GM19463 (cell line): ENCODE results near the gene WNK2.

Source experiments
- ATAC-seq: cut with Tn5 transposase; IDR thresholded peaks from one replicate; pipeline ENCODE4 v1.9.1; 2021; ENCODE audit warnings: mild to moderate bottlenecking, moderate library complexity; ENCODE audit not compliant: unreplicated experiment

The WNK2 gene

DNA sequence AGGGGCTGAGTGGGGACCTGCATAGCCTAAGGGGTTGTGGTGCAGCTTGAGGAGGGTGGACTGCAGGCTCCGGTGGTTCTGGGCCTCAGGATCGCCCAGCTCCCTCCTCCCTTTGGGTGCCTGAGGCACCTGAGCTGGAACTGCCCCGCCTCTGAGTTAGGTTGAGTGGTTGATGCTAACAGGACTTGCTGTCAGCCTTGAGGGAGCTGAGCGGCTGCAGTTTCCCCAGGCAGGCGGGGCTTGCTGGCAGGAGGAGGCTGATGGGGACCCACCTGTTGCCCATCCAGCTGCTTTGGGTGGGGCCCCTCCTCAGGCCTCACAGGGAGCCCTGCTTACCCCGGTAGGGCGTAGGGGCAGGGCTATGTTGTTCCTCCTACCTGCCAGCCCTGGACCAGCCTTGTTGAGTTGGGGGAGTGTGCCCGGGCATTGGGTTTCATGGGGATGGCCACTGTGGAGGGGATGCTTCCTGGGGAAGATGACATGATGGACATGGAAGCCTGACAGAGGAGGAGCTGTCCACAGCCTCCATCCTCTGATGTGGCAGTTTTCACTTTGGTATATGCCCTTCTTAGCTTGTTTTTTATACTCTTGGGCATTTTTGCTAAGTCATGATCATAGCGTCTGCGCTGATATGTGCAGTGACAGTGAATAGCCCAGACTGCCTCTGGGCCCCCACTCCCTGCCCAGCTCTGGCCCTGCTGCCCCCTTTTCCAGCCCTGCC, 14.3 kb downstream of the WNK2 start:
- ATAC-seq: no peak

GRCh38 chr9:93198838-93199625, 15.1 kb downstream of the WNK2 start:
- no peak for ATAC-seq

DNA sequence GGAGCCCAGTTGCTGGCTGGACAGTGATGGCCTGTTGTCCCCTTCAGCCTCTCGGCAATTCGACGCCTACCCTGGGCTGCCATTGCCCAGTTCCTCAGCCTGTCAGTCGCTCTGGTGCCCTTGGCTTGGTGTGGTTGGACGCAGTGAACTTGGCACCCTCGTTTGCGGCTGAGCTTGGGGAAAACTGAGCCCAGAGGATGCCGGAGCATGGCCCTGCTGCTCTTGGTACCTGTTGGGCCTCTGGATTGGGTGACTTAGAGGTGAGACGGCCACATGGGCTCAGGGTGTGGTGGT, 16.5 kb downstream of the WNK2 start:
- no peak for ATAC-seq

- no peak for ATAC-seq
Observed at GRCh38 chr9:93200989-93201334, 17.0 kb downstream of the WNK2 start.

- ATAC-seq: no peak
Observed at GRCh38 chr9:93203026-93203717, 19.2 kb downstream of the WNK2 start.

DNA sequence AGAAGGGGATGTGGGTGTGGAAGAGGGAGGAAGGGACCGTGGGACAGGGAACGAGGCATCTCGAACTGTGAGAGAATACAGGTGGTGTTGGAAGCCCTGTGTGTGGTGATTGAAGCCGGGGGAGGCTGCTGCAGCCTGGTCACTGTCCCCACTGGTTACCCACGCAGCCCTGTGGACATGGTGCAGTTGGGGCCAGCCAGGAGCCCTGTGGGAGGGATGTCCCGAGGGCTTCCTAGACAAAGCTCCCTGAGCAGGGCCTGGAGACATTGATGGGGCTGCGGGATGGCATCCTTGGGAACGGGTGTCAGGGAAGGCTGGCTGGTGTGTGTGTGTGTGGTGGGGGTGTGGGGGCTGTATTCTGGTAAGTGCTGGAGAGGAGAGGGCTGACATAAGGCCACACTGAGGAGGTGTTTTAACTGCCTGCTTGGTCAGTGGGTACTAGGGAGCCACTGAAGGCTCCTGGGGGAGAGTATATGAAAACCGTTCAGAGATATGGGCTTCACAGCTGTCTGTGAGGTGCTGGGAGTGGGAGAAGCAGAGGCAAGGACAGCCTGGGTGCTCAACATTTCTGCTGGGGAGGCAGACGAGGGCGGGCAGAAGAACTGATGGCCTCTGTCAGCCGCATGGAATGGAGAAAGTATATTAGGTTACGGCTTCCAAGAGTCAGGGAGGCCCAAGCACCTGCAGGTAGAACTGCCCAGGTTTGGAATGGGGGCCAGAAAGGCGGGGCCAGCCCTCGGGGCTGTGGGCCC, 20.0 kb downstream of the WNK2 start:
- no peak for ATAC-seq

- ATAC-seq: no peak
Observed at GRCh38 chr9:93204470-93205043, 20.6 kb downstream of the WNK2 start.

DNA sequence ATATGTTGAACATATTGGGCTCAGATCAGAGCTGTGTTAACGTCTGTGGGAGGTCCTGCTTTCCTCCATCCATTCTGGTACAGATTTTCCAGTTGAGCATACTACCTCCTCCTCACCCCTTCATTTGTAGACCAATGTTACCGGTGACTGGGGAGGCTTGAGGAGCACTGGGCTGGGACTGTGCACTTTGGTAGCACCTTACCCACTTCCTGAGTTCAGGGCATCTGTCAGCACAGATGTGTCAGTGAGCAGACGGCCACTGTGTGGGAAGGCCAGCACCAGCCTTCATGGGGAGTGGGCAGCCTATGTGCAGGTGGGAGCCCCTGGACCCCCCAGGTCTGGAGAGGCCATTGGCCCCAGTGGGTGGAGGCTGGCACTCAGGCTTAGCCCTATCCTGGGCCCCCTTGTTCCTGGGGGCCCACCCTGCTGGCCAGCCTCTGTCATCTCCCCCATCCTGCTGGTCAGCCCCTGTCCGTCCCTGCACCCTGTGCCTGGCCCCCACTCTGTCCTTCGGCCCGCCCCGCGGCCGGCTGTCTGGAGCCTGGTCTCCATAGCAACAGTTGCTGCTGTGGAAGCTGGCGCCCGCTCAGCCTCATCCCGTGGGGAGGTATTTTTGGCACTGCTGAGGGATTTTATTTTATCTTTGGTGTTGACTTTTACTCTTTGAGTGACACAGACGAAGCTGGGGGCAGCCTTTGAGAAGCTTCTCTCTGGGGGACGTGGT, 21.3 kb downstream of the WNK2 start:
- ATAC-seq: no peak

DNA sequence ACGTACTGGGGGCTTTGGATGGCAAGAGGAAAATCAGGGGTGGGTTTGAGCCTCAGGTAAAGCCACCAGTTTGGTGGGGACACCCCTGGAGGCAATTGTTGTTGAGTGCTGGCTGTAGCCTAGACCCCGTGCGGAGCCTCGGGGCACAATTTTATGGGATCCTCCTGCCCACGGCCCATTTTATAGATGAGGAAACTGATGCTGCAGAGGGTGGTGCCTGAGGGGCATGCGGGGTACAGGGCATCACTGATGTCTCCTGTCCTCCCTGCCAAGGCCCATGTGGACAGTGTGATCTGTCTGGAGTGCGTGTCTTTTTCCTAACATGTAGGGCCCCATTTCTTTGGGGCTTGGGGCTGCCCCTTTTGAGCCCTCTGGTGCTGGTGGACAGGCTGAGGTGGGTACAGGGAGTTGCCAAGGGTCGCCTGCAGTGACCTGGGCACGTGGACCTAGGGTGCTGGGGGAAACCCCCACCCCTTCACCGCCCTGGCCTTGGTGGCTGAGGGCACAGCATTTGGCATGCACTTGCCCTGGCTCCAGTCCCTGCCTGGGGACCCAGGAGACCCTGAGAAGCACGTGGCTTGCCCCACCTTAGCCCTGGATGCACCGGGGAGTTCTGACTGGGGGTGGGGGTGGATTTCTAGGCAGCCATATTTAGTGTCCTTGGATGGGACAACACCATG, 22.1 kb downstream of the WNK2 start:
- ATAC-seq: no peak

DNA sequence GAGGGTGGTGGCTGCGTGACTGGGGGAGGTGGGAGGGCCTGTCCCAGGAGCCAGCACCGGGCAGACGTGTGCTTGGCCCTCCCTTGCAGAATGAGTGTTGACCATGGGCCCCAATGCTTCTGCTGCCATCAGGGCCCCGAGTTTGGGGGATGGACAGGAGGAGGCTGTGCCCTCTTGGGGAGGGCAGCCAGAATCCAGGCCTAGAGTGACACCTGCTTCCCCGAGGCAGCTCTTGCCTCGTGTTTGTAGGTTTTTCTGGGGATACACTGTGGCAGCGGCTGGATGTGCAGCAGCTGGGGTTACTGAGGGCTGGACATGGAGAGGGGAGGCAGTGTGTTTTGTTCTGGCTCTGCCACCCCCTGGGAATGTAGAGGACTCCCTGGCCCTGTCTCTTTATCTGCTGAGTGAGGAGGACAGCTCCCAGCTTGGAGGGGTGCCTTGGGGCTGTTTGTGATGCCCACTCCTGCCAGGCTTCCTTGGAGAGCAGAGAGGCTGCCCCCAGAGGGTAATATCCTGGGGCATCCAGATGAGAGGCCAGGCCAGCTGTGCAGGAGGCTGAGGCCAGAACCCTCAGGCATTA, 22.7 kb downstream of the WNK2 start:
- ATAC-seq: no peak

- no peak for ATAC-seq
Observed at GRCh38 chr9:93207326-93207814, 23.4 kb downstream of the WNK2 start.

DNA sequence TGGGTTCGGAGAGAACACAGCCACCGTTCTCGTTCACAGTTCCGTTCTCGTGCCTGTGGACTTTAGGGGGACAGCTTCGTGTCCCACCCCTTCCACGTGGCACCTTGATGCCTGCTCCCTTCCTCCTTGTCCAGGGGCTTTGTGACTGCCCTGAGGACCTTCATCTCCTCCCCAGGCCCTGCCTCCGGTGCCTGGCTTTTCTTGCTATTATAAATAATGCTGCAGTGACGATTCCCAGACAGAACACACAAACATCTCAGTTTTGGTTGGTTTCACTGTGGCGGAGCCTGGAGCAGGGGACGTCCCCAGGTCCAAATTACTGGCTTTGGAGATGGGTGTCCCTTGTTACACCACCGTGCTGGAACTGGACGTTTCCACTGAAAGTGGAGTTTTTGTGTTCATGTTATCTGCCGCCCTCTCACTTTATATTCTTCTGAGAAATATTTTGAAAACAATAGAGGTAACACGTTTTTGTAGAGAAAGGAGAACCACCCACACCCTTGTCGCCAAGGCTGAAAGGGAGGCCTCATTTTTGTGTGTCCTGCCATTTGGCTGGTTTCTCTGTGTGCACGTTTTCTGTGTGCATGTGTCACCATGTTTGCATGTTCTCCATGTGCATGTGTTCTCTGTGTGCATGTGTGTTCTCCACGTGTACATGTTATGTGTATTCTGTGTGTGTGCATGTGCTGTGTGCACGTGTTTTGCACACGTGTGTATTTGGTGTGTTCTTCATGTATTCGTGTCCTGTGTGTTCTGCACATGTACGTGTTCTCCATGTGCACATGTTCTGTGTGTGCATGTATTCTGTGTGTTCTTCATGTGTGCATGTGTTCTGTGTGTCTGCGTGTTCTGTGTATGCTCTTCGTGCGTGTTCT, 24.2 kb downstream of the WNK2 start:
- ATAC-seq: no peak

DNA sequence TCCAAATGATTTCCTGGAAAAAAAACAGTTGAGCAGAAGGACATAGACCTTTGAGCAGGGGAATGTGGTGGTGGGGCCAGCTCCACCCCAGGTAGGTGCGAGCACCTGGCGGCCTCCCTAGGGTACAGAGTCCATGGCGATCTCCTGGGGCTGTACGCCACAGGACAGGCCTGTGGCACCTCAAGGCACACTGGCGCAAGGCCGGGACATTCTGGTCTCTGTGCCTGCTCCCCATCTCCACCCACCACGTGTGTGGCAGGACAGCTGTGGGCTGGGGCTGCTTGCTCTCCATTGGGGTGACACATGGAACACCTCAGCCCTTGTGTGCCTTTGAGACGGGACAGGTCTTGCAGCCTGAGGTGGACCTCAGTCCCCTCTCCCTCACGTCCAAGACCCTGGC, 25.2 kb downstream of the WNK2 start:
- no peak for ATAC-seq

DNA sequence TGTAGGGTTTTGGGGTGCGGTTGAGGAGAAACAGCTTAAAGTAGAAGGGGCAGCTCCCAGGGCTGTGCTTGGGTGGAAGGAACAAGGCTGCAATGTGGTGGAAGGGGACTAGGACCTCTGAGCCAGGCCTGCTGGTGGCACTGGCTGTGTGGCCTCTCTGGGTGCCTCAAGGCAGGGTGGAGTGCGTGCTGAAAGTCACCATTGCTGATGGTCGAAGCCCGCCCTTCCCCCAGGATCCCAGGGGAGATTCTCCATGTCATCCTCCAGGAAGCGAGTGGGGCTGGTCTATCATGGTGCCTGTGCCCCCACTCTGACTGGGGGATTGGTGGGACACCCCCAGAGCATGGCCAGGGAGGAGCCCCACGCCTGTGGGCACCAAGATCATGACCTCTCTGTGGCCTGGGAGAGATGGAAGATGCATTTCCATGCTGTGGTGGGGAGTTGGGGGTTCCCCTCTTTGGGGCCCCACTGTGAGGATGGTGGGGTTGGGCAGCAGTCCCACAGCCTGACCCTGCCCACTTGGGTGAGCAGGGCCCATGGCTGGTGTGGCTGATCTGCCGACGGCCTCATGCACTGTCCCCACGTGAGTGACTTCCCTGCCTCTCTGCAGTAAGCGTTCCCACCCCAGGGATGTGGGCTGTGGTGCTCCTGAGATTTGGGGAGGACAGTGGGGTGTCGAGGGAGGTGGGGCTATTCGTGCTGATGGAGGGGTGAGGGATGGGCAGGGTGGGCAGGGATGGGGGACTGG, 25.8 kb downstream of the WNK2 start:
- no peak for ATAC-seq

DNA sequence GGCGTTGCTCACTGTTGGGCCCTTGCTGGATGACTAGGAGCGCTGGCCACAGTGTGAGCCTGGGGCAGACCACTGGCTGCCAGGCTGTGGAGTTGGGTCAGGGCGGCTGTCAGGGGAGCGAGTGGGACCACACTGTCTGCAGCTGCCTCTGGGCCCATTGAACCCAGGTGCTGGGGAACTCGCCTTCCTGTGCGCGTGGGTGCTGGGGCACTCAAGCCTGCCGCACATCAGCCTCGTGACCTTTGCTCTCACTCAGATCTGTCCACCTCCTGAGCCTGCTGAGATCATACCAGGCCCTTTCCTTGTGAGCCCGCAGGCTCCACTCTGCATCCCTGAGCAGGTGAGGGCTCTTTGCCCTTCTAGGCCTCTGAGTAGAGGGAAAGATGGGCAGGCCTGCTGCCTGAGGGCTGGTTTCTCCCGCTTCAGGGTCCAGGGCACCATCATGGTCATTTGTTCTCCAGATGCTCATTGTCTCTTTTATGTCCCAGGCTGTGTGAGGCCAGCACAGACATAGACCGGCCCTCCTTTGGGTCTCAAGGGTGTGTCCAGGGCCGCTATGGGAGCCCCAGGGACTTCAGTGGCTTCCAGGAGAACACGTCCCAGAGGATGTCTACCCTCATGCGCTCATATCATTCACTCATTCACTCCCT, 26.5 kb downstream of the WNK2 start:
- no peak for ATAC-seq

DNA sequence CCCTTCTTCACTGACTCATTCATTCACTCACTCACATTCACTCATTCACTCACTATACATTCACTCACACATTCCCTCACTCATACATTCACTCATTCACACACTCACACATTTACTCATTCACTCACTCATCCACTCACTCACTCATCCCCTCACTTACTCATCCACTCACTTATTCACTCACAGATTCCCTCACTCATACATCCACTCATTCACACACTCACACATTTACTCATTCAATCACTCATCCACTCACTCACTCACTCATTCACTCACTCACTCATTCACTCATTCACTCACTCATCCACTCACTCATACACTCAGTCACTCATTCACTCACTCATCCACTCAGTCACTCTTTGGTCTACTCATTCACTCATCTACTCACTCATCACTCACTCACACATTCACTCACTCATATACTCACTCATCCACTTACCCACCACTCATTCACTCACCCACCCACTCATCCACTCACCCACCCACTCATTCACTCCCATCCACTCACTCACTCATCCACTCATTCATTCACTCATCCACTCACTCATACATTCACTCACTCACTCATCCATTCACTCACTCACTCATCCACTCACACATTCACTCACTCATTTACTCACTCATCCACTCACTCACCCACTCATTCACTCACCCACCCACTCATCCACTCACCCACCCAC, 27.2 kb downstream of the WNK2 start:
- ATAC-seq: no peak

GRCh38 chr9:93211654-93212001, 27.7 kb downstream of the WNK2 start:
- no peak for ATAC-seq
